Naive thymus-derived CD4-positive, alpha-beta T cell (primary cell): ENCODE measurements around the gene TENM4. TPM values are rescaled to one million over a fixed set of nuclear protein-coding genes. Genes with fewer than 3 reads are reported as not detected.

Experiments
- ATAC-seq: fragments of 150-1000 bp; cut with Tn5 transposase; 2 replicates; pipeline ENCODE4 v1.10.0; 2021; ENCODE audit warnings: mild to moderate bottlenecking, moderate library complexity
- CTCF ChIA-PET: fragments of 350-600 bp; sonication (Branson Sonifier 250); formaldehyde crosslinking; loops from one replicate; lab custom pipeline; 2021; ENCODE audit warnings: antibody characterized with exemption; lab: Charles Lee
- POLR2A ChIA-PET: fragments of 350-600 bp; sonication (Branson Sonifier 250); formaldehyde crosslinking; loops from one replicate; lab custom pipeline; 2021; ENCODE audit warnings: antibody characterized with exemption, inconsistent platforms; lab: Charles Lee
- DNase-seq, 9 donors: peaks; one replicate each; pipeline versions ENCODE4 v3.0.0 to v3.0.0-alpha.2; 2020 to 2022; ENCODE audit warnings: mixed read lengths in 1 of 9
- H3K27ac ChIP-seq: one replicate; pipeline ENCODE4 v1.7.0; 2013; ENCODE audit warnings: mild to moderate bottlenecking, low read depth, low read length, moderate library complexity
- H3K27me3 ChIP-seq, 2 donors: one replicate each; pipeline ENCODE4 v1.7.0; 2013; ENCODE audit warnings: low read length in 2 of 2, mild to moderate bottlenecking in 2 of 2, moderate library complexity in 2 of 2; ENCODE audit not compliant: control insufficient read depth in 2 of 2, insufficient read depth in 2 of 2
- H3K36me3 ChIP-seq, 3 experiments: 1 replicate in 2 of 3; 2 replicates in 1 of 3; pipeline ENCODE4 v1.7.0; 2013; ENCODE audit warnings: low read length in 3 of 3, mild to moderate bottlenecking in 3 of 3, moderate library complexity in 1 of 3; ENCODE audit not compliant: insufficient read depth in 3 of 3, control insufficient read depth in 2 of 3
- H3K4me1 ChIP-seq, 2 donors: one replicate each; pipeline ENCODE4 v1.7.0; 2013; ENCODE audit warnings: low read length in 2 of 2, mild to moderate bottlenecking in 2 of 2, moderate library complexity in 1 of 2; ENCODE audit not compliant: control insufficient read depth in 2 of 2, insufficient read depth in 2 of 2
- H3K4me3 ChIP-seq: 2 replicates; pipeline ENCODE4 v1.7.0; 2013; ENCODE audit warnings: mild to moderate bottlenecking, low read length
- H3K9me3 ChIP-seq, 3 experiments: 1 replicate in 2 of 3; 2 replicates in 1 of 3; pipeline ENCODE4 v1.7.0; 2013; ENCODE audit warnings: low read length in 3 of 3; ENCODE audit not compliant: control insufficient read depth in 2 of 3
- H3K27ac Mint-ChIP-seq, 9 donors: one replicate each; pipeline ENCODE4 v1.8.0; 2020 to 2022; ENCODE audit warnings: mixed read lengths in 9 of 9, mild to moderate bottlenecking in 8 of 9, moderate library complexity in 5 of 9, inconsistent platforms in 2 of 9
- H3K27me3 Mint-ChIP-seq, 5 donors: one replicate each; pipeline ENCODE4 v1.8.0; 2021 to 2022; ENCODE audit warnings: mixed read lengths in 5 of 5, mild to moderate bottlenecking in 1 of 5
- H3K36me3 Mint-ChIP-seq, 5 donors: one replicate each; pipeline ENCODE4 v1.8.0; 2020 to 2022; ENCODE audit warnings: mixed read lengths in 5 of 5, mild to moderate bottlenecking in 3 of 5, inconsistent platforms in 1 of 5
- H3K4me1 Mint-ChIP-seq, 7 donors: one replicate each; pipeline ENCODE4 v1.8.0; 2020 to 2022; ENCODE audit warnings: mixed read lengths in 7 of 7, mild to moderate bottlenecking in 3 of 7, inconsistent platforms in 1 of 7
- H3K4me3 Mint-ChIP-seq, 10 donors: one replicate each; pipeline ENCODE4 v1.8.0; 2020 to 2022; ENCODE audit warnings: mild to moderate bottlenecking in 10 of 10, mixed read lengths in 10 of 10, moderate library complexity in 6 of 10, inconsistent platforms in 2 of 10
- H3K9me3 Mint-ChIP-seq, 11 donors: one replicate each; pipeline ENCODE4 v1.8.0; 2020 to 2022; ENCODE audit warnings: mixed read lengths in 11 of 11, mild to moderate bottlenecking in 4 of 11, inconsistent platforms in 1 of 11, moderate library complexity in 1 of 11
- intact Hi-C, 2 donors: fragments of 100-400 bp; cut with micrococcal nuclease; formaldehyde crosslinking; loops; one replicate each; pipeline ENCODE4 v1.15.1; 2023
- polyA plus RNA-seq, 2 donors: library from polyadenylated mRNA; unstranded; fragments of 300-500 nt; fragmentation: Illumina TruSeq; gene quantifications; one replicate each; pipeline ENCODE4 v1.2.3, GENCODE V29; 2021
- total RNA-seq, 6 experiments: library from RNA in 5 of 6; stranded (reverse) in 5 of 6; gene quantifications; 1 replicate in 5 of 6; 2 replicates in 1 of 6; pipeline ENCODE4 v1.2.3 and lab custom pipeline; 2021 to 2026

Gene TENM4
- total and polyA plus RNA-seq, 7 experiments from 2014 or later, result 0.32 to 0.47 TPM; not detected in 5

- no peaks in the 10 kb centered on the region for H3K4me1 ChIP-seq
- no peaks in the 10 kb centered on the region for H3K36me3 Mint-ChIP-seq
- no peaks in the 10 kb centered on the region for H3K9me3 ChIP-seq
- ATAC-seq, result no peak
- H3K4me1 Mint-ChIP-seq, result peaks cover 0 to 2% (median 0%) of the 10 kb centered on the region in 7 donors
- no peak overlapping the region for H3K4me3 ChIP-seq
- POLR2A ChIA-PET, result no interaction called here
- H3K36me3 ChIP-seq, result no peaks in the 10 kb centered on the region
- peaks cover 0 to 2% (median 0%) of the 10 kb centered on the region in 11 donors for H3K9me3 Mint-ChIP-seq
- H3K27ac Mint-ChIP-seq, result no peak overlapping the region
- no peak for DNase-seq
- H3K27ac ChIP-seq, result no peak overlapping the region
- H3K27me3 ChIP-seq, result no peaks in the 10 kb centered on the region
- intact Hi-C loops, result no loop called here
- CTCF ChIA-PET, result interaction anchor here (0.8 kb wide), 1 partner anchor 11 kb away, joined by 3 read pairs; no protein-coding TSS in a partner anchor
- H3K4me3 Mint-ChIP-seq, result no peak overlapping the region
- peaks cover 2 to 12% (median 4%) of the 10 kb centered on the region in 5 donors for H3K27me3 Mint-ChIP-seq
Measured at GRCh38 chr11:78656327-78656726, 784.5 kb downstream of the TENM4 start.

GRCh38 chr11:78655561-78655960 lies 785.3 kb downstream of the TENM4 start:
- no peak for DNase-seq
- Histone ChIP-seq H3K4me1 (no peaks in the 10 kb centered on the region), H3K4me3 (no peak overlapping the region), H3K9me3 (no peaks in the 10 kb centered on the region), H3K27me3 (no peaks in the 10 kb centered on the region), H3K36me3 (no peaks in the 10 kb centered on the region), H3K27ac (no peak overlapping the region)
- Mint-ChIP-seq H3K27ac (no peak overlapping the region), H3K4me1 (peaks cover 0 to 2% (median 0%) of the 10 kb centered on the region in 7 donors), H3K27me3 (peaks cover 2 to 12% (median 4%) of the 10 kb centered on the region in 5 donors), H3K36me3 (no peaks in the 10 kb centered on the region), H3K9me3 (peaks cover 0 to 2% (median 0%) of the 10 kb centered on the region in 11 donors), H3K4me3 (no peak overlapping the region)
- intact Hi-C loops, result no loop called here
- no peak for ATAC-seq
- CTCF ChIA-PET, result no interaction called here
- POLR2A ChIA-PET, result no interaction called here

DNA sequence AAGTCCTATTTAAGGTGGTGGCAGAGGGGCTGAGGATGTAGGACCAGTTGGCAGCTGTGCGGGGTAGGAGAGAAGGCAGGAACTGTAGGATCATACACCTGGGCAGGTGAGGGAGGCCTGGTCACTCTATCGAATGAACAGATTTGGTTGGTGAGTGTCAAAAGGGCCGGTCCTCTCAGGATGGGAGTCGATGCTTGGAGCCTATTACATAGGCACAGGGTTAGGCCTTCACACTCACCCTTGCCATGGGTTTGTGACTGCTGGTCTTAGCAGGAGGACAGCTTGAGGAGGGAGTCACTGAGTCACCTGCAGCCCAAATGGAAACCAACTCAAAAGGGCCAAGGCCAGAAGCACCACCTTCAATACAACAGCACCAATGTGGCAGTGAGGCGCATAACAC lies 786.0 kb downstream of the TENM4 start:
- no peak overlapping the region for H3K4me3 Mint-ChIP-seq
- Histone ChIP-seq H3K4me3 (no peak overlapping the region), H3K36me3 (no peaks in the 10 kb centered on the region), H3K27me3 (no peaks in the 10 kb centered on the region), H3K9me3 (no peaks in the 10 kb centered on the region), H3K4me1 (no peaks in the 10 kb centered on the region), H3K27ac (no peak overlapping the region)
- H3K27me3 Mint-ChIP-seq, result peaks cover 2 to 12% (median 3%) of the 10 kb centered on the region in 5 donors
- CTCF ChIA-PET, result interaction anchor here (1.8 kb wide), 1 partner anchor 10 kb away, joined by 6 read pairs; no protein-coding TSS in a partner anchor
- DNase-seq, result no peak
- peaks cover 0 to 2% (median 0%) of the 10 kb centered on the region in 7 donors for H3K4me1 Mint-ChIP-seq
- no peak overlapping the region for H3K27ac Mint-ChIP-seq
- intact Hi-C loops, result no loop called here
- H3K9me3 Mint-ChIP-seq, result peaks cover 0 to 1% (median 0%) of the 10 kb centered on the region in 11 donors
- ATAC-seq, result no peak
- no peaks in the 10 kb centered on the region for H3K36me3 Mint-ChIP-seq
- POLR2A ChIA-PET, result no interaction called here

DNA sequence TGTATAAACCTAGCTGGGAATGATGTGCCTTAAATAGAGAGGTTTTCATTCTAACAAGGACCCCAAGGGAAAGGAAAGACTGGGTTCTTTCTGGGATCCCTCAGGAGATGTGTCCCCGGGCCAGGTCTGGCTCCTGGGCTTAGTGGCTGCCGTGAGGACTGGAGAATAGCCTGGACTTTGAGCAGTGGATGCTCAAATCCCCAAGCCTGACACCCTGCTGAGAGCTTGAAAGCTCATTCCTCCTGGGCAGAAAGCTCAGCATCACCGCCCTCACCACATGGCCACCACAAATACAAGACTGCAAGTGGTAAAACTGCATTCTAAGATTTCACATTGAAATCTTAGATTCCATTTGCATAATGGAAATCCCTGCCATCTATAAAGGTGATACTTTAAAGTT lies 786.8 kb downstream of the TENM4 start:
- intact Hi-C loops, result no loop called here
- peaks cover 0 to 12% (median 3%) of the 10 kb centered on the region in 5 donors for H3K27me3 Mint-ChIP-seq
- H3K27ac Mint-ChIP-seq, result no peak overlapping the region
- H3K4me1 Mint-ChIP-seq, result peaks cover 0 to 2% (median 0%) of the 10 kb centered on the region in 7 donors
- ATAC-seq, result no peak
- no peak overlapping the region for H3K4me3 Mint-ChIP-seq
- no peaks in the 10 kb centered on the region for H3K9me3 ChIP-seq
- no peak overlapping the region for H3K27ac ChIP-seq
- H3K36me3 ChIP-seq, result no peaks in the 10 kb centered on the region
- POLR2A ChIA-PET, result no interaction called here
- H3K4me3 ChIP-seq, result no peak overlapping the region
- DNase-seq, result no peak
- H3K36me3 Mint-ChIP-seq, result no peaks in the 10 kb centered on the region
- no peaks in the 10 kb centered on the region for H3K4me1 ChIP-seq
- no peaks in the 10 kb centered on the region for H3K9me3 Mint-ChIP-seq
- CTCF ChIA-PET, result interaction anchor here (1.8 kb wide), 1 partner anchor 9 kb away, joined by 6 read pairs; no protein-coding TSS in a partner anchor
- no peaks in the 10 kb centered on the region for H3K27me3 ChIP-seq

GRCh38 chr11:78653294-78653909 lies 787.4 kb downstream of the TENM4 start:
- CTCF ChIA-PET, result interaction anchor here (1.8 kb wide), 1 partner anchor 8 kb away, joined by 6 read pairs; no protein-coding TSS in a partner anchor
- no peaks in the 10 kb centered on the region for H3K4me1 ChIP-seq
- no peaks in the 10 kb centered on the region for H3K36me3 ChIP-seq
- POLR2A ChIA-PET, result no interaction called here
- Mint-ChIP-seq H3K27me3 (peaks cover 0 to 12% (median 3%) of the 10 kb centered on the region in 5 donors), H3K36me3 (no peaks in the 10 kb centered on the region), H3K4me3 (no peak overlapping the region), H3K27ac (no peak overlapping the region), H3K9me3 (no peaks in the 10 kb centered on the region), H3K4me1 (peaks cover 0 to 2% (median 0%) of the 10 kb centered on the region in 7 donors)
- H3K27ac ChIP-seq, result no peak overlapping the region
- DNase-seq, result no peak
- intact Hi-C loops, result no loop called here
- no peaks in the 10 kb centered on the region for H3K27me3 ChIP-seq
- no peaks in the 10 kb centered on the region for H3K9me3 ChIP-seq
- ATAC-seq, result no peak
- no peak overlapping the region for H3K4me3 ChIP-seq

DNA sequence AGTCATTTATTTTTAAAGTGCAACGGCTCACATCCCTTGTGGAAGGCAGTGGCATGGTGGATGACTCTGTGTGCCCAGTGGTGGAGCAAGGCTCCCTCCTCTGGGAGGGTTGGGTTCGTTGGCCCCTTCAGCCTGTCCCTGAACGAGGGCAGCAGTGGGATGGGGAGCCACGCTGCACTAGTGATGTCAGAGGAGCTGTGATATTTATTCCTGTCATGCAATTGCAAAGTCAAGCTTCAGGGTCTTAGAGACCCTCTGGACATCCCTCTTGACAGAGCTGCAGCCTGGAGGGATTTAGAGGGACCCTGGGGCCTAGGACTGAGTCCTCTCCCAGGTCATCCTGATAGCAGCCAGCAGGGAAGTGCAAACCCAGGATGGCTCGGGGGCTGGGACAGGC lies 788.0 kb downstream of the TENM4 start:
- H3K4me3 Mint-ChIP-seq, result no peak overlapping the region
- peaks cover 0 to 12% (median 3%) of the 10 kb centered on the region in 5 donors for H3K27me3 Mint-ChIP-seq
- DNase-seq (no peak), ATAC-seq (no peak)
- peak overlapping the region in 1 of 9 donors; percentile 42 for H3K27ac Mint-ChIP-seq
- no peak overlapping the region for H3K27ac ChIP-seq
- intact Hi-C loops, result no loop called here
- ChIA-PET POLR2A (no interaction called here), CTCF (interaction anchor here (1.8 kb wide), 1 partner anchor 8 kb away, joined by 6 read pairs; no protein-coding TSS in a partner anchor)
- H3K4me1 Mint-ChIP-seq, result peaks cover 0 to 2% (median 0%) of the 10 kb centered on the region in 7 donors
- H3K9me3 Mint-ChIP-seq, result no peaks in the 10 kb centered on the region
- no peaks in the 10 kb centered on the region for H3K4me1 ChIP-seq
- no peaks in the 10 kb centered on the region for H3K36me3 Mint-ChIP-seq
- no peaks in the 10 kb centered on the region for H3K9me3 ChIP-seq
- no peaks in the 10 kb centered on the region for H3K36me3 ChIP-seq
- no peaks in the 10 kb centered on the region for H3K27me3 ChIP-seq
- H3K4me3 ChIP-seq, result no peak overlapping the region
